GM10266 (cell line): ENCODE results near the gene VAT1.

ENCODE experiments used
- DNase-seq: peaks from one replicate; pipeline ENCODE4 v3.0.0; 2012; ENCODE audit errors: extremely low spot score
- TF ChIP-seq, protein P1 (sequence below): IDR thresholded peaks from 2 replicates; pipeline ENCODE4 v1.5.1; 2012; ENCODE audit warnings: mild to moderate bottlenecking, low read depth; ENCODE audit not compliant: control insufficient read depth, insufficient read depth; ENCODE audit errors: missing control alignments

VAT1 gene

DNA sequence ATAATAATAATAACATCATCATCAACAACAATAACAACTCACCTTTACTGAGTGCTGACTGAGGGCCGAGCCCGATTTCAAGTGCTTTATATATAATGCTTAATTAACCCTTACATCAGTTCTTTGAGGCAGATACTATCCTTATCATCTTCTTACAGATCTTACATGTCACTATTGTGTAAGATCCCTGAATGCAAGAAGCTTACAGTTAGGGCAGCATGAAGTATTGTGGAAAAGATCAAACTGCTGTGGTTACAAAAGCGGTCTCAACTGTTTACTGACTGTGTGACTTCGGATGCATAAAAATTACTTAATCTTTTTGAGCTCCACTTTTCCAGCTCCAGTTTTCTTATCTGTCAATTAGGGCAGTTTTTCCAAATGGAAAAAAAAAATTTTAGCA is 3.3 kb downstream of the VAT1 start:
- TF ChIP-seq, protein P1, sequence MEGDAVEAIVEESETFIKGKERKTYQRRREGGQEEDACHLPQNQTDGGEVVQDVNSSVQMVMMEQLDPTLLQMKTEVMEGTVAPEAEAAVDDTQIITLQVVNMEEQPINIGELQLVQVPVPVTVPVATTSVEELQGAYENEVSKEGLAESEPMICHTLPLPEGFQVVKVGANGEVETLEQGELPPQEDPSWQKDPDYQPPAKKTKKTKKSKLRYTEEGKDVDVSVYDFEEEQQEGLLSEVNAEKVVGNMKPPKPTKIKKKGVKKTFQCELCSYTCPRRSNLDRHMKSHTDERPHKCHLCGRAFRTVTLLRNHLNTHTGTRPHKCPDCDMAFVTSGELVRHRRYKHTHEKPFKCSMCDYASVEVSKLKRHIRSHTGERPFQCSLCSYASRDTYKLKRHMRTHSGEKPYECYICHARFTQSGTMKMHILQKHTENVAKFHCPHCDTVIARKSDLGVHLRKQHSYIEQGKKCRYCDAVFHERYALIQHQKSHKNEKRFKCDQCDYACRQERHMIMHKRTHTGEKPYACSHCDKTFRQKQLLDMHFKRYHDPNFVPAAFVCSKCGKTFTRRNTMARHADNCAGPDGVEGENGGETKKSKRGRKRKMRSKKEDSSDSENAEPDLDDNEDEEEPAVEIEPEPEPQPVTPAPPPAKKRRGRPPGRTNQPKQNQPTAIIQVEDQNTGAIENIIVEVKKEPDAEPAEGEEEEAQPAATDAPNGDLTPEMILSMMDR, result no peak
- no peak for DNase-seq

DNA sequence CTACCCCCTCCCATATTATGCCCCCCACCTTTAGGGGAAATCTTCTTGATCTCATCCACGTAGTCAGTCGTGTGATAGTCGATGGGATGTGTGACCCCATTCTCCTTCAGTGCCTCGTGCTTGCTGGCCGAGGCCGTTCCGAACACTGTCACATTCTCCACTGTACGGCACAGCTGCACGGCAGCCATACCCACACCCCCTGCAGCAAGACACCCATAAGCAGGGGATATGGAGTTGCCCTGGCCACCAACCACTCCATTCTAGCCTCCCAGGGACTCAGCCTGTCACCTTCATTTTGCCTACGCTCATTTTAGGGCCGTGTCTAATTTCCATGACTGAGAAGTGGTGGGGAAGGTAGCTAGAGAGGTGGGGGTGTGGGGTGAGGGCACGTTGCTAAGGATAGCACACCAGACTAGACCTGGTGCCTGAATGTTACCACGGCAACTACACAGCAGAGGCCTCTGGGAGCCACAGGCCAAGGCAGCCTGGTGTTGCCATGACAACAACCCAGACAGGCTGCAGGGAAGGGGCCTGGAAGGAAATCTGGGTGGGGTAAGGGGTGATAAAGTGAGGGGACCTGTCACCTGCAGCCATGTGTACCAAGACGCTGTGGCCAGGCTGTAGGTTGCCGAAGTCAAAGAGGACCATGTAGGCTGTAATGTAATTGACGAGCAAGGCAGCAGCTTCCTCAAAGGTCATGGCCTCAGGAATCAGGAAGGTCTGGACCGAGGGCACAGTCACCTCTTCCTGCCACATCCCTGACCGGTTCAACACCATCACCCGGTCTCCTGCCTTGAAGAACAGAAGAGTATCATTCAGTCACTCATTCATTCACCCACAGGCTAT is 4.0 kb downstream of the VAT1 start:
- no peak for DNase-seq
- TF ChIP-seq, protein P1, result no peak

DNA sequence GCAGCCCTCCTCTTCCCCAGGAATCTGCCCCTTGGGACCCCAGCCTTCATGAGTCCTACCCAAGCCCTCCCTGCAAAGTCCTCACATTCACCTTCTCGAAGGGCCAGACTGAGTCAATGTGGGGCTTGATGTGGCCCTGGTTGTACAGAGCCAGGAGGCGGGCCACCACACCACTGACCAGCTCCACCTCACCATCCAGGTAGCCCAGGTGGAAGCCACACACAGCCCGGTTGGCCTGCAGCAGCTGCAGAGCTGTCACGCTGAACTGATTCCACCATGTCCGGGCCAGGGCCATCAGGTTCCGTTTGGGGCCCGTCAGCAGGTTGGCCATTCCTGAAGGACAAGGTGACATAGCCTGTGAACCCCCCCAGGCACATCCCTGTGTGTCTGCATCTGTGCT is 6.0 kb downstream of the VAT1 start:
- no peak for DNase-seq
- TF ChIP-seq, protein P1, result no peak

DNA sequence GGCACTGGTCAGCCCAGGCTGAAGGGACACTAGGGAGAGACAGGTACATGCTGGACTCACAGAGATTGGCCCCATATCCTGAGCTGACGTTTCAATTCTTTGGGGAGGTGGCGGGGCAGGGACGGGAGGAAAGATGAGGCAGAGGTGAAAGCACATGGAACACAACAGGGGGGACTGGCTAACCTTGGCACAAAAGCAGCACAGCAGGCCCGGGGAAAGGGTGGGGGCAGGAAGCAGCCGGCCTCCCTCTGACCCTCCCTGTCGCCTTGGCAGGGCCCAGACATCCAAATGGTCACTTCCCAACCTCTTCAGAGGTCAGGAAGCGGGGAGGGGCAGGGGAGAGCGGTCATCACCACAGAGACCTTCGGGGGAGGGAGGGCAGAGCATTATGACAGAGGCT is 6.6 kb downstream of the VAT1 start:
- TF ChIP-seq, protein P1, result no peak
- DNase-seq, result no peak

DNA sequence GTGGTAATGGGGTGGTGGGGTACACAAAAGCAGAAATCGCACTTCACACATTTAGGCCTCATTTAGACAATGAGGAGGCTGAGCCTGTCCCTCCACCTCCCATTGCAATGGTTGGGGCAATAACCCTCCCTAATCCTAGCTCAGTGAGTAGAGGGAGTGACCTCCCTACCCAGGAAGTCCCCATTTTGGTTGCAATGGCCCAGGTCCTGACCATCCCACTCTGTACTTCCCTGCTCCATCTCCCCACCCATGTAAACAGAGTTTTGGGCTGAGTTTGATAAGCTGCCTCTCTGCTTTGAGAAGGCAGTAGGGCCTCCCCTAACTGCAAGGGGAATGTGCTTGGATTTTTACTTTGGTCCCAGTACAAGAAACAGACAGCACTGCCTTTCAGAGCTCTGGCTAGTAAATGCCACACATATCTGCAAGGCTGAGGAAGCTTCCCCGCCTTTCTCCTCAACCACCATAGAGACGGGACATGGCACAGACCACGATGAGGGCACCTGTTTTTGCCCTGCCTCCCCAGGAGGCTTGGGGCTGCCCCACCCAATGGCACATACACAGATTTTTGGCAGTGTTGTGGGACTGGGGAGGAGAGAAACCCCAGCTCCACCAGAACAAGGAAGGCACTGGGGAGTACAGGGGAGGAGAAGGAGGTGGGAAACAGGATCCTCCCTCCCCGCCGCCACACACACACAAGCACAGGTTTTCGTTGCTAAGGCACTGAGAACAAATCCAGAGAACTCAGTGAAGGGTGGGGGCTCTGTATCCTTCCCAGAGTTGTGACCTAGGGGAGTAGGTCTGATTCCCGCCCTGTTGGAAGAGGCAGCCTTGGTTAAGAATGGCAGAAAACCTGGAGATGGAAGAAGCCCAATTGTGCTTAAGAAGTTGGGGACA is 7.3 kb downstream of the VAT1 start:
- DNase-seq, result no peak
- TF ChIP-seq, protein P1, result no peak

DNA sequence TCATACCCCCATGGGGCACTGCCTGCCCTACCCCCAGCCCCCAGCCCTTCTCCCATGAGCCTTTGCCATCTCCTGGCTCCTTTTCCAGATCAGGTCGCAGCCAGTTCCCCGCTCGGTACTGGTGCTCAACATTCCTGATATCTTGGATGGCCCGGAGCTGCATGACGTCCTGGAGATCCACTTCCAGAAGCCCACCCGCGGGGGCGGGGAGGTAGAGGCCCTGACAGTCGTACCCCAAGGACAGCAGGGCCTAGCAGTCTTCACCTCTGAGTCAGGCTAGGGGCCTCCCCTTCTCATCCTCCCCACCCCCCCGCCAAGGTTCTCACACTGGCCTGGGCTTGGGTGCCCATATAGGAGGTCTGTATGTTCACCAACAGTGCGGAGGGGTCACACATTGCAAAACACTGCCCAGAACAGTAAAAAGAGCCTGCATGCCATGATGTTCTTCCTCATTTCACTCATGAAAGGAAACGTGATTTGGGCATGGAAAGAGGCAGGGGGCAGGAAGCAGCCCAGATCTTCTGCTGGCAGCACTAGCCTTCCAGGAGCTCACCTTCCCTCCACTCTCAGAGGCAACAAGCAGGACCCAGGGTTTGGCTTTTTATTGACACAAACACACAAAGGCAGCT is 8.1 kb downstream of the VAT1 start:
- TF ChIP-seq, protein P1, result no peak
- DNase-seq, result no peak
